GM12891 (cell line): ENCODE data around the gene TMEM255A.

ENCODE experiments used
- POLR2A ChIP-seq: IDR thresholded peaks from 2 replicates; pipeline ENCODE4 v1.6.1; 2011; ENCODE audit warnings: low read depth, low read length, control low read depth
- POLR2AphosphoS5 ChIP-seq: IDR thresholded peaks from 2 replicates; pipeline ENCODE4 v1.6.1; 2011; ENCODE audit warnings: low read depth, low read length, control low read depth
- SPI1 ChIP-seq: IDR thresholded peaks from 2 replicates; pipeline ENCODE4 v1.6.1; 2011; ENCODE audit warnings: low read depth, low read length, control low read depth
- TAF1 ChIP-seq: IDR thresholded peaks from 2 replicates; pipeline ENCODE4 v1.6.1; 2011; ENCODE audit warnings: low read depth, low read length, control low read depth

DNA sequence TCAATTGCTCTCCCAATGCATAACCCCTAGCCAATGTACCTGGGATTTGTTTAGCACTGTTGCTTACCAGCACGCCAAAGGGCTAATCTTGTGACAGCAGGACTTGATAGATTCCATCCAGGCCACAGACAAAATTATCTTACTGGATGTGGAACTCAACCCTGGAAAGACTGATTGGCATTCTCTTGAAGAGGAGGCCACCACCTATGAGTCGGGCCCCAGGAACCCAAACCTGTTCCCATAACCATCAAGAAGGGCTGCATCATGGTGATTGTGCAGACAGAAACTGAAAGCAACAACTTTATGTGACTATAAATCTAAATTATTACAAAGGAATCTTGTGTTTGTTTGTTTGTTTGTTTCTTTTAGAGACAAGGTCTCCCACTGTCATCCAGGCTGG lies 19.9 kb upstream of the TMEM255A start:
- TF ChIP-seq POLR2AphosphoS5 (no peak), POLR2A (no peak), TAF1 (no peak), SPI1 (no peak)
